RKO (cell line): Measurements from ENCODE around the gene BEST1.
A peak's percentile ranks its signal among the peaks of the same experiment; 100 is the strongest.

Experiments used
- DNase-seq: peaks from one replicate; pipeline ENCODE4 v3.0.0-alpha.2; 2016; ENCODE audit warnings: low spot score

The BEST1 gene

DNA sequence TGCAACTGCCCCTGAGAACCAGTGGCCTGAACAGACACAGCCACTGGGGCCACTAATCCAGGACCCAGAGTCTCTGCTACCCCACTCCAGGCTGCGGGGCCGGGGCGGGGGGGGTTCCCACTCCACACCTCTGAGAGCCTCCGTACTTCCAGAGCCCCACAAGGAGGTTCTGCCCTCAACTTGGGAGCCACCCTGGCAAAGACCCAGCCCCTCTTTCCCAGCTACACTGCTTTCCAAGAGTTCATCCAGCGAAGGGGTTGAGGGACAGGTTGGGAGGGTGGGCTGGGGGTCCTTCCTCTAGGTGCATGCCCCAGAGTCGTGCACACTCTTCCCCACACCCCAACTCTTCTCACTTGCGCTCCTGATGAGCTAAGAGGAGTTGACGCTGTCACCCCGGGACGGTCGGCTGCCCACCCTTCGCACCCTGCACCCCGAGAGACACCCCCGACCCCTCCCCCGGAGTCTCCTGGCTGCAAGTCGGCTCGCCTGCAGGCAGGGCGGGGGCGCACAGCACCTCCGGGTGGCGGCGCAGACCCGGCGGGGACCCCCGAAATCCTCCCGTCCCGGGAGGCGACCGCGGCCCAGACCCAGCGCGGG is 33.3 kb upstream of the BEST1 start:
- DNase-seq: no peak

DNA sequence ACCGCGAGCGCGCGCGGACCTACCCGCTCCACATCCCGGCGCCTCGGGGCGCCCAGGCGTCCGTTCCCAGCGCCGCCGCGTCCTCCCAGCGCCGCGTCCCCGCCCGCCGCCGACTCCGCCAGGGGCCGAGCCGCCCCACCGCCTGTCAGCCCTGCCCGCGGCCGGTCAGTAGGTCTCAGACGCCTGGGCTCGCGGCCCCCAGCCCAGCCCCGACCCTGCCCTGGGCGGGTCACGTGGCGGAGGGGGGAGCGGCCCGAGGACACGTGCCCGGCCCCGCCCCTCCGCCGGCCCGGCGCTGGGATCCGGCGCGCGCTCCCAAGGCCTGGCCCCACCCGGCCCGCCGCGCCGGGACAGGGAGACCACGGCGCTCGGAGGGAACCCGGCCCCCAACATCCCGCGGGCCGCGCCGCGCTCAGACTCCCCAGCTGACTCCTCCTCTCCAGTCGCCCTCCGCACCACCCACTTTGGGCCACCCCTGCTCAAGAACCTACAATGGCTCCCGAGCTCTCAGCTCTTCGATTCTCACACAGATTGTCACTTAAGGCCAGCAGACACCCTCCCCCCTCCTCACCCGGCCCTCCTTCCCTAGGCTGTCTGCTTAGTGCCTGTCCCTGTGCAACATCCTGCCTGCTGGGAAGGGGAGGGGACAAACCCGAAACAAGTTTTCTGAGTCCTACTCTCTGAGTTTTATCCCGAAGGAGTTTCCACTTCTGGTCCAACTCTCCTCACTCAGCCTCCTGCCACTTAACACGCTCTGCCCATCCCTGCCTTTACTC is 32.6 kb upstream of the BEST1 start, which contains the start of gene RAB3IL1:
TSS of gene RAB3IL1 (minus strand) at position 233 of the 776 bp plus-strand sequence. CDS start at position 34, 199 bp downstream.
- DNase-seq: no peak

DNA sequence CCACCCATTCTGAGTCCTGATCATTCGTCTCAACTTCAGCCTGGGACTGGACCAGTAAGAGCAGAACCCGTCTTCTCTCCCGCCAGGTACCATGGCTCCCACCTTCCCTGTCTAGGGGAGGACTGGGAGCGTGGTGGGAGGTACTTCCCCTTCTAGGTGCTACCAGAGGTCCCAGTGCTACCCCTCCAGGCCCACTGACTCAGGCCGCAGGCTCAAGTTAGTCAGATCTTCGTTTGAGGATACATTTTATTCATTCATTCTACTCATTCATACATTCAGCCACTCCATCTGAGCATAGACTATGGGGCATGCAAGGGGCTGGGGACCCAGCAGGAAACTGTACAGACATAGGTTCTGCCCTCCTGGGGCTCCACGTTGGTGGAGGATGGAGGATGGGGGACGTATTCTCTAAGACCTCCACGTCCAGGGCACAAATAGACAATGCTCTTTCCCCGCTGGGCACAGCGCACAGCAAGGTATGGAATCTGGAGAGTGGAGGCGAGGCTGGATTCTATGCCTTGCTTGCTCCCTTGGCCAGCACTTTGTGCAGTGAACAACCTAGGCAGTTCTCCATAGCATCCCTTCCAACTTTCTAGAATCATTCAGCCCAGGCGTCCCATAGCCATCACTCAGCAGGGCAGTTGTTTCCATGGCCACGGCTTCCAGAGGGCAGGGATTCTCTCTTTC is 31.8 kb upstream of the BEST1 start:
- DNase-seq: no peak

DNA sequence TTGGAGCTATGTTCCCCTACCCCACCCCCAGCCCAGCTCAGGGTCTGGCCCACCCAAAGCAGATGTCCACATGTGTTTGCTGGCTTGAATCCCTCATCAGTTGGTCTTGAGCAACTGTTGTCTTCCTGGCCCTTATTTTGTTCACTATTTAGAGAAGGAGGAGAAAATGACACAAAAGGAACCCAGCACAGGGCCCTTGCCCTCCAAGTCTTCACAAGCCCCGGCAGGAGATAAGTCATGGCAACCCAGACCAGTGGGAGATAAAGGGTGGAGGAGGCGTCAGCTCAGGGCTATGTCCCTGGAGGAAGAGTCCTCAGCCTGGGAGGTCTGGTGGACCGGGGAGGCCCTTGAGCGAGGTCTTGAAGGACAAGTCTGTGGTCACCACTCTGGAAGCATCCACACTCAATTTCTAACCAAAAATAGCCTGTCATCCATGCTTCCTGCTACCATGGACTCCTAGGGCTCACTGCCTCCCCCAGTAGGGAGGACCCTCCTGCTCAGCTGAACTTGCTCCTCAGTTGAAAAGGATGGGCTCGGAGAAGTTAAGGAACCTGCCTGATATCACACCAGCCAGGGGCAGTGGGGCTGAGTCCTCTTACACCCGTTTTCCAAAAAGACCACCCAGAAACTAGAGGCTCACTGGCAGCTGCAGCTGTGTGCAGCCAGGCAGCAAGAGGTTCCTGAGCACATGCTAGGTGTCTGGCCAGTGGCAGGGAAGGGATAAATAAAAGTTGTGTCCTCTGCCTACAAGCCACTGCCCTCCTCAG is 31.0 kb upstream of the BEST1 start:
- no peak for DNase-seq

DNA sequence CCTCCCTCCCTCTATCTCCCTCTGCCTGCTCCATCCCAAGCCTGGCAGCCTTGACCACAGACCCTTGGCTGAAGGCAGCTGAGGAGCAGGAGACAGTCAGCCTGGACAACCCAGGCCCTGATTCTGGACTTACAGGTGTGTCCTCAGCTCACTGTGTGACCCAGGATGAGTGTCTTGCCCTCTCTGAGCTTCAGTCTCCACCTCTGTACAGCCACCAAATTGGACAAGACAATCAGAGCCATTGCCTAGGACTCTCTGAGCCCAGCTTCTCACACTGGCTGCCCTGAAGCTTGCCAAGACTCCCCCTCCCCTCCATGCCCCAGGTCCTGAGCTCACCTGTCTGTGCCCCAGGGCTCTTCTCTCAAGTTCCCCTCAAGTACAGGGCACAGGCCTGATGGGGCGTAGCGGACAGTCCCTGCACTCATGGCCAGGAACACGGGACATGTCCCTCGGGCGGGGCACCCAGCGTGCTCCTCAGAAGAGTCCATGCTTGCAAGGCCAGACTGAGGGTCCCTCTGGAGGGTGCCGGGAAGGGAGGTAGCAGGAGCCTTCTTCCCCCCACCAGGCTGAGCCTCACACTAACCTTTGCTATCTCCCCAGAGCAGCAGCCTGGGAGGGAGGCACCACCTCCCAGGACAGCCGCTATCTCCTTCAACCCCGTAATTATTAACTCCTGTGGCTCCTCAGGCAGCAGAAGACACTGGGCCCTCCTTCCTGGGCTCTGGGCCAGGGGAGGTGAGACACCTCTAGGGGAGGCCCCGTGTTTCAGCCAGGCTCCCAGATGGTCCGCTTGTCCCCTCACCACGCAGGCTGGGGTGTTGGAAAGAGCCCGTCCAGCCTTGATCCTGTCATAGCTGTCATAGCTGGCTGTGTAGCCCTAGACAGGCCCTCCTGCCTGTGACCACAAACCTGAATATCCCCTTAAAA is 30.2 kb upstream of the BEST1 start:
- no peak for DNase-seq

DNA sequence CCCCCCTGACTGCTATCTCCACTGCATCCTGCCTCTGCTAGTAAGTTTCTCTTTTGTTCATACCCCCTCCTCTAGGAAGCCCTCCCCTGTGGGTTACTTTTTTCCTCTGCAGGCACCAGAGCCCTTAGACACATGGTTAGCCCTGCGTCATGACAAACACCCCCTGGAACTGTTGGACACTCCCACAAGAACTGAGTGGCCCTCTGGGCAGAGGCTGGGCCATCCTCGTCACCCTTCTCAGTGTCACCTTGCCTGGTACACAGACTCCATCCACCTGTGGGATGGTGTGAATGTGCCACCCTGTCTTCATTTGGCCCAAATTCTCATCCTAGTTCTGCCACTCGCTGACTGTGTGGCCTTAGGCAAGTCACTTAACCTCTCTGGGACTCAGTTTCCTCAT is 28.7 kb upstream of the BEST1 start:
- no peak for DNase-seq

DNA sequence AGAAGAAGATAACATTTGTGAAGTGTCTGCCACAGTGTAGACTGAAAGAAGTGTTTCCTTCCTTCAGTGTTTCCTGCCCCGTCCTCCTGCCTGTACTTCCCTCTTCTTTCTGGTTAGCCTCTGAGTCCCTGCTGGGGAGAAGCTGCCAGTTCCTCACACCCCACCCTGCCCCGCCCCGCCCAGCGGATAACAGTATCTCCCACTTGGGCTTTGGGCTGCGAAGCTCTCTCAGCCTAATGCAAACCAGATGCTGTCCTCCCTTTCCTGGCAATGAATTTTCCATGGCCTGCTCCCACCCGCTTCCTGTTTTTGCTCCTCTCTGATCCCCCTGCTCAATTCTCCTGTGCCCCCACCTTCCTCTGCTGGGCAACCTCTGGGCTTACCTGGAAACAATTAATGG is 27.6 kb upstream of the BEST1 start:
- DNase-seq: no peak

DNA sequence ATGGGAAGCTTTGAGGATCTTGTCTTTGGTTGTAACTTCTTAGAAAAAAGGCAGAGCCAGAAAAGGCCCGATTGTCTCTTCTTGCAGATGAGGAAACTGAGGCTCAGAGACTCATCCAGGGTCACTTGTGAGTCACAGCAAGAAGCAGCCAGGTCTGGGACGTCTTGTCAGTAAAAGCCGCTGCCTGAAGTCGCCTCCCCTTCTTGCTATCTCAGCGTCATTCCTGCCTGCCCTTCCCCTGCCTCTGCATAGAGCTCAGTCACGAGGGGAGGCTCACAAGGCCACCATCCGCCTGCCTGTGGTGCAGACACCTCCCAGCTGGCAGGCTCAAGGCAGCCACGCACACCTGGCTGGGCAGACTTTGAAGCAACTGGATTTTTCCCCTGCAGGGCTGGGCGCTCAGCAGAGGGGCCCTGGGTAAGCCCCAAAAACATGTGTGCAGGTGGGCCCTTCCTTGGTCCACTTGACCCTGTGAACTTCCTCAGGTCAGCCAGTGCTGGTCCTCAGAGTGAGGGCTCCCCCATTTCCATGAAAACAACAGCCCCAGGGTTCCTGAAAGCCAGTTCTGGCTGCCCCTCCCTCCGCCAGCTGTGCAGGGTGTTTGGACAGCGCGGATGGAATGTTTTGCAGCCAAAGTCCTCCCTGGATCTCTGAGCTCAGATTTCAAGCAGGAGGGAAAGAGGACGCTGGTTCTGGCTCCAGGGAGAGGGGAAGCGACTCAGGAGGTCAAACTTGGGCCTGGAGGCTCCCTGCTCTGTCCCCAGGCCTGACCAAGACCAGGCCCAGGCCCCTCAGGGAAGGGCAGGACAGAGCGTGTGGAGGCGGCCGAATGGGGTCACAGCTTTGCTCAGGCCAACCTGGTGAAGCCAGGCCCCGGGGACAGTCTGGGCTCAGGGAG is 26.7 kb upstream of the BEST1 start:
- no peak for DNase-seq

DNA sequence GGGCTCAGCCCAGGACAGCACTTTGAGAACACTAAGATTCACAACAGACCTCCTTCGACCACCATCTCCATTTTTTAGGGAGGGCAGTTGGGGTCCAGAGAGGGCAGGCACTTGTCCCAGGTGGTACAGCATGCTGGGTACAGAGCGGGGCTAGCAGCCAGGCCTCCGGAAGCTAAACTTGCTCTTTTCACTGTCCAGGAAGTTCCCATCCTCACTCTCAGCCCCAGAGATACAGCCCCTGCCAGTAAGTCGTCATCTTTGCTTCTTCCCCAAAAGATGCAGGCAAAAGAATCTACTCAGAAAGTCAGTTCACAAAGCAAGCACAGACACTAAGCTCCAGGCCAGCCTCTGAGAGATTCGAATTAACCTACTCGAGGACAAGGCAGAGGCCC is 26.1 kb upstream of the BEST1 start:
- DNase-seq: no peak

DNA sequence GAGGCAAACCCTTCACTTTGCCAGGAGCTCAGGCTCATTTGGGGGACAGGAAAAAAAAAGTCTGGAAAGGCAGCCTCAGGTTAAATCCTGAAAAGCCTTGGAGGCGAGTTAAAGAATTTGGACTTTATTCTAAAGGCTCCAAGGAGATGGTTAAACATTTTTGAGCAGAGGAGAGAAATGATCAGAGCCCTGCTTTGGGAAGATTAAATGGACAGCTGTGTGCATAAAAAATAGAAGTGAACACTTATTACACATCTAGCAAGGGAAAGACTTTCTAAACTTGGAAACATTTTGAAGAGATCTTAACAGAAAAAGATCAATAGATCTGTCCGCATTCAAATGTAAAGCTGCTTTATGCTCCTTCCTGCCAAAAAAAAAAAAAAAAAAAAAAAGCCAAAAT is 24.4 kb upstream of the BEST1 start:
- no peak for DNase-seq

DNA sequence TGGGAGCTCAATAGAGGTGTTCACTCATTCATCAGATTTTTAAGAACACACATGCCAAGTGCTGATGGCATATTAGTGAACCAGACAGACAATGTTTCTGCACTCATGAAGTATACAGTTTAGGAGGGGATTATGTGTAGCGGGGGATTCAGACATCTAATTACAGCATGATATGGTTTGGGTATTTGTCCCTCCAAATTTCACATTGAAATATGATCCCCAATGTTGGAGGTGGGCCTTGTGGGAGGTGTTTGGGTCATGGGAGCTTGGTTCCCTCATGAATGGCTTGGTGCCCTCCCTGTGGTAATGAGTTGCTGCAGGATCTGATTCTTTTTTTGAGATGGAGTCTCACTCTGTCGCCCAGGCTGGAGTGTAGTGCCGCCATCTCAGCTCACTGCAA is 23.9 kb upstream of the BEST1 start:
- DNase-seq: no peak

DNA sequence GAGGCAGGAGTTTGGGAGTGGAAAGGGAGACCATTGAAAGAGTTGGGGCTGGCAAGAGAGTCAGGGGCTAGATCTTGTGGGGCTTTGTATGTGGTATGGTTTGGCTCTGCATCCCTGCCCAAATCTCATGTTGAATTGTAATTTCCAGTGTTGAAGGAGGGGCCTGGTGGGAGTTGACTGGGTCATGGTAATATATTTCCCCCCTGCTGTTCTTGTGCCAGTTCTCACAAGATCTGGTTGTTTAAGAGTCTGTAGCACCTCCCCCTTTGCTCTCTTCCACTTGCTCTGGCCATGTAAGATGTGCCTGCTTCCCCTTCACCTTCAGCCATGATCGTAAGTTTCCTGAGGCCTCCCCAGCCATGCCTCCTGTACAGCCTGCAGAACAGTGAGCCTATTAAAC is 22.6 kb upstream of the BEST1 start:
- no peak for DNase-seq

DNA sequence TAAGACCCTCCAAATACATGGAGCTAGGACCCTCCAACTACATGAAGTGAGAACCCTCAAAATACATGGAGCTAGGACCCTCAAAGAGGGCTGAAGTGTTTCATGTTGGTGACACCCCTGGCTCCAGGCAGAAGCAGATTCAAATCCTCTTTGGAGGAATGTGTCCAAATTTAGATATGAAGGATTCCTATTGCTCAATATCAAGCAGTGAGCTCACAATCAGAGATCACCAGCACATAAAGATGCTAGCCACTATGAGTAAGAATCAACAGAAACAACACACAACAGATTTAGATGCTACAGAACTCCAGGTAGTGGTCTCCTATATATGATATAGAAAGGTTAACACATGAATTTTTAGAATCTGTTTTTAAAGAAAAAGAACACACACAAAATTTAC is 21.5 kb upstream of the BEST1 start:
- DNase-seq: no peak

DNA sequence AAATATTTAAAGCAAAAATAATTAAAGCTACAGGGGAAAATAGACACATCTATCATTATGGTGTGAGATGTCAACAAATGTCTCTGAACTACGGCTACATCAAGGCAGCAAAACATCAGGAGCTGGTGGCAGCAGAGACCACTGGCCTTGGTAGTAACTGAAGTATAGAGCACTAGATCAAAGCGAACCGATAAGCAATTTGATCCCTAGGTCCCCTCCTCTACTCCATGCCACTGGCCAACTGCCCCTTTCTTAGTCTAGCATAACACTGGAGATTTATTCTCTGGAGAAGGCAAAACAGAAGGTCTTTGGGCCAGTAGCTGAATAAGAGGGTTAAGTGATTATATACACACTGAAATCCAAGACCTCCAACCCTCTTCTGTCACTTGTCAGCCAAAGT is 19.2 kb upstream of the BEST1 start:
- DNase-seq: no peak

DNA sequence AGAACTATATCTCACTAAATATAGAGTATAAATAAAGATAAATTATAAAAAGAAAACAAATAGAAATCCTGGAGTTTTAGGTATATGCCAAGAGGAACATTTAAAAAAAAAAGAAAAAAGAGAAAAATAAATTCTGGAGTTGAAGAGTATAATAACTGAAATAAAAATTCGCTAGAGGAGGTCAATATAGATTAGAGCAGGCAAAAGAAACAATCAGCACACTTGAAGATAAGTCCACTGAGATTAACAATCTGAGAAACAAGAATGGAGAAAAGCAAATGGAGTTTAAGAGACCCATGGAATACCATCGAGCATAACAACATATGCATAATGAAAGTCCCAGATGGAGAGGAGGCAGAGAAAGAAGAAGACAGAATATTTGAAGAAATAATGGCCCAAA is 14.3 kb upstream of the BEST1 start:
- no peak for DNase-seq

DNA sequence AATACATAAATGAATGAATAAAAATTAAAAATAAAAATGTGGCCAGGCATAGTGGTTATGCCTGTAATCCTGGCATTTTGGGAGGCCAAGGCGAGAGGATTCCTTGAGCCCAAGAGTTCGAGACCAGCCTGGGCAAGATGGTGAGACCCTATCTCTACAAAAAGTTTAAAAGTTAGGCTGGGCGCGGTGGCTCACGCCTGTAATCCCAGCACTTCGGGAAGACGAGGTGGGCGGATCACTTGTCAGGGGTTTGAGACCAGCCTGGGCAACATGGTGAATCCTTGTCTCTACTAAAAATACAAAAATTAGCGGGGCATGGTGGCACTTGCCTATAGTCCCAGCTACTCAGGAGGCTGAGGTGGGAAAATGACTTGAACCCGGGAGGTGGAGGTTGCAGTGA is 9.7 kb upstream of the BEST1 start:
- DNase-seq: no peak

DNA sequence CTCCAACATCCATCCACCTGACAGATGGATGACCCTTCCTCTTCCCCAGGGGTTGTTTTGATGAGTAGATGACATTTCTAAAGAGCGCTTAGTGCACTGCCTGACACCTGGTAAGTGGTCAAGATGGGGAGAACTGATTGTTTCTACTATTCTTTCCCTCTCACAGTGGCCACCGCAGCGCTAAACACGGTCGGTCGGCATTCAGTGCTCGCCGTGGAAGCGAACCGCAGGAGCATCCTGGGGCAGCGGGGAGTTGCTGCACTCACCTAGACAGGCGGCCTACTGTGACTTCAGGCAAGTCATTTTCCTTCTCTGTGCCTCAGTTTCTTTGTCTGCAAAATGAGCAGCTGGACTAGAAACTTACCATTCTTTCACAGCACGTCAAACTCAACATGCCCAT is 5.0 kb upstream of the BEST1 start:
- DNase-seq: no peak

DNA sequence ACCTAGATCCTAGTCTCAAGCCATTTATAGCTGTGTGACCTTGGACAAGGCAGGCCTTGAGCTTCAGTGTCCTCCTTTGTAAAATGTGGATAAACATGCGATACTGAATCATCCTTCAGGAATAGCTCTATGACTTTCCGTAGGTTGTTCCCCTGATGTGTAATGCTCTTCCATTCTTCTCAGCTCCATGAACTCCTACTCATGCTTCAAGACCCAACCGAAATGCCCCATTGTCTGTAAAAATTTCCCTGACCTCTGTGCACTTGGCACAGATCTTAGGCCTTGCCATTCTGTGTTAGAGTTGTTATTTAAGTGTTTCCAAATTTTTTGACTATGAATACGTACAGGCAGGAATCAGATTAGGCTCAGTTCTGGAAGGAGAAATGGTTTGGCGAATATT is 3.3 kb upstream of the BEST1 start:
- DNase-seq: no peak

DNA sequence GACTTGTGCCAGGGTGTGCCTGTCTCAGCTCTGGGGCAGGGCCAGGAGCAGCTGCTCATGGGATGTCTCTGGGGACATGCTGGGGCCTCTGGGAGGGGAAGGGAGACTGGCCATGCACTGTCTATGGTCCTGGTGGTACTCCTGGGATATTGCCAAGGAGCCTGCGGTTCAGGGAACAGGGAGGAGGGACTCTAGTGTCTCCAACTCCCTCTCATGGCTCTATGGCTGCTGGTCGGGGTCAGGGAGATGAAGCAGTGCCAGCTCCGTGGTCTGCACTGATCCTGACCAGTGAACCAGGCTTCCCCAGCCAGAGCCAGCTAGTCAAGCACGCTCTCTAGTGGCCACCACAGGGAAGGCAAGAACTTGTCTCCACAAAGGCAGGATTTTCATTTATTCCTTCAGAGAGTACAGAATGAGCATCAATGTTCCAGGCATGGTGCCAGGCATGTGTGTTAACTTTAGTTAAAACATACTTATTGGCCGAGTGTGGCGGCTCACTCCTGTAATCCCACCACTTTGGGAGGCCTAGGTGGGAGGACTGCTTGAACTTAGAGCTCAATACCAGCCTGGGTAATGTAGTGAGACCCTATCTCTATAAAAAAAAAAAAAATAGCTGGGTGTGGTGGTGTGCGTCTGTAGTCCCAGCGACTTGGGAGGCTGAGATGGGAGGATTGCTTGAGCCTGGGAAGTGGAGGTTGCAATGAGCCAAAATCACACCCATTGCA is 2.5 kb upstream of the BEST1 start:
- peak; percentile 81 for DNase-seq

DNA sequence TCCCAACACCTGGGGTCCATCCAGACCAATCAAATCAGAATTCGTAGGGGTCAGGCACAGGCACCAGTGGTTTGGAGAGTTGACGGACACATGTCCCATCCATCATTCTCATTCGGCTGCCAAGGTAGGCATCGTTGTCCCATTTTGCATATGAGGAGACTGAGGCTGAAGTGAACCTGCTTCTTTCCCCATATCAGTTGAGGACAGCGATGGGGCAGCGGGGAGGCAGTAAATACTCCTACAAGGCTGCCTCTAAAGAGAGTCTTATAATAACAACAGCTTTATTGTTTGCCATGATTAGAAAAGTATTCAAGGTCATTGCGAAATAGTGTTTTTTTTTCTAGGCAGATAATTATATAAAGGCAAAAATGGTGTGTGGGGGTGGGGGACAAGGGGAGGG is 1.6 kb upstream of the BEST1 start:
- no peak for DNase-seq
